H9 (cell line): ENCODE measurements around the gene CERS6. TPM values are rescaled to one million over a fixed set of nuclear protein-coding genes. Genes with fewer than 3 reads are reported as not detected.

ENCODE experiments used
- DNase-seq: peaks from one replicate; pipeline ENCODE4 v3.0.0-alpha.2; 2017
- H2AFZ ChIP-seq: one replicate; pipeline ENCODE4 v1.6.1; 2013; ENCODE audit warnings: mild to moderate bottlenecking, low read length, control low read depth, moderate library complexity
- H2AK5ac ChIP-seq: 2 replicates; pipeline ENCODE4 v1.6.1; 2013; ENCODE audit warnings: low read length, control low read depth, mixed read lengths; ENCODE audit not compliant: insufficient read length
- H2BK120ac ChIP-seq: one replicate; pipeline ENCODE4 v1.6.1; 2013; ENCODE audit warnings: low read depth, mild to moderate bottlenecking, low read length, control low read depth, inconsistent platforms; ENCODE audit not compliant: poor library complexity, severe bottlenecking
- H2BK12ac ChIP-seq: 2 replicates; pipeline ENCODE4 v1.6.1; 2013; ENCODE audit warnings: low read length, control low read depth, mixed read lengths, low read depth; ENCODE audit not compliant: insufficient read length
- H2BK15ac ChIP-seq: 2 replicates; pipeline ENCODE4 v1.6.1; 2013; ENCODE audit warnings: low read depth, low read length, control low read depth
- H2BK20ac ChIP-seq: one replicate; pipeline ENCODE4 v1.6.1; 2013; ENCODE audit warnings: low read depth, mild to moderate bottlenecking, low read length, control low read depth, inconsistent platforms; ENCODE audit not compliant: poor library complexity, severe bottlenecking
- H2BK5ac ChIP-seq: 2 replicates; pipeline ENCODE4 v1.6.1; 2013; ENCODE audit warnings: low read length, control low read depth, mixed read lengths; ENCODE audit not compliant: insufficient read length
- H3K14ac ChIP-seq: 2 replicates; pipeline ENCODE4 v1.6.1; 2013; ENCODE audit warnings: low read length, control low read depth; ENCODE audit not compliant: insufficient read depth
- H3K18ac ChIP-seq: 2 replicates; pipeline ENCODE4 v1.6.1; 2013; ENCODE audit warnings: low read depth, mild to moderate bottlenecking, mixed read lengths, low read length, control low read depth; ENCODE audit not compliant: insufficient read length
- H3K23ac ChIP-seq: 2 replicates; pipeline ENCODE4 v1.6.1; 2013; ENCODE audit warnings: low read length, control low read depth, mixed read lengths, low read depth; ENCODE audit not compliant: insufficient read length
- H3K23me2 ChIP-seq: 2 replicates; pipeline ENCODE4 v1.6.1; 2013; ENCODE audit warnings: low read depth, mild to moderate bottlenecking, mixed read lengths, low read length, control low read depth; ENCODE audit not compliant: insufficient read length, poor library complexity, severe bottlenecking
- H3K27ac ChIP-seq: 2 replicates; pipeline ENCODE4 v1.5.1; 2013; ENCODE audit warnings: low read length, control low read depth, mixed read lengths, low read depth; ENCODE audit not compliant: insufficient read length
- H3K27me3 ChIP-seq: 2 replicates; pipeline ENCODE4 v1.6.1; 2013; ENCODE audit warnings: low read length, control low read depth, inconsistent platforms; ENCODE audit not compliant: insufficient read depth
- H3K4ac ChIP-seq: 2 replicates; pipeline ENCODE4 v1.6.1; 2013; ENCODE audit warnings: low read depth, mild to moderate bottlenecking, control low read depth, inconsistent platforms, low read length, moderate library complexity
- H3K4me1 ChIP-seq: 2 replicates; pipeline ENCODE4 v1.6.1; 2013; ENCODE audit warnings: low read length, control low read depth, inconsistent platforms; ENCODE audit not compliant: insufficient read depth
- H3K4me2 ChIP-seq: 2 replicates; pipeline ENCODE4 v1.6.1; 2013; ENCODE audit warnings: low read length, control low read depth, mixed read lengths; ENCODE audit not compliant: insufficient read length, insufficient read depth
- H3K56ac ChIP-seq: 2 replicates; pipeline ENCODE4 v1.6.1; 2013; ENCODE audit warnings: low read depth, mild to moderate bottlenecking, mixed read lengths, low read length, control low read depth; ENCODE audit not compliant: insufficient read length
- H3K79me1 ChIP-seq: 2 replicates; pipeline ENCODE4 v1.6.1; 2013; ENCODE audit warnings: low read depth, mild to moderate bottlenecking, moderate library complexity, low read length, control low read depth, inconsistent platforms; ENCODE audit not compliant: insufficient read depth, poor library complexity, severe bottlenecking
- H3K79me2 ChIP-seq: 2 replicates; pipeline ENCODE4 v1.6.1; 2013; ENCODE audit warnings: low read length, control low read depth, inconsistent platforms; ENCODE audit not compliant: insufficient read depth
- H3K9ac ChIP-seq: 2 replicates; pipeline ENCODE4 v1.6.1; 2013; ENCODE audit warnings: low read length, control low read depth, mixed read lengths; ENCODE audit not compliant: insufficient read length; ENCODE audit errors: extremely low read depth
- H3K9me3 ChIP-seq: one replicate; pipeline ENCODE4 v1.6.1; 2013; ENCODE audit warnings: low read depth, low read length, inconsistent platforms; ENCODE audit not compliant: control insufficient read depth
- H3T11ph ChIP-seq: one replicate; pipeline ENCODE4 v1.6.1; 2013; ENCODE audit warnings: mild to moderate bottlenecking, low read length, control low read depth, inconsistent platforms
- H4K20me1 ChIP-seq: one replicate; pipeline ENCODE4 v1.6.1; 2013; ENCODE audit not compliant: control insufficient read depth, insufficient read length, insufficient read depth
- H4K5ac ChIP-seq: 2 replicates; pipeline ENCODE4 v1.6.1; 2013; ENCODE audit warnings: low read depth, mild to moderate bottlenecking, mixed read lengths, low read length, control low read depth; ENCODE audit not compliant: insufficient read length
- H4K8ac ChIP-seq: replicated peaks from 2 replicates; pipeline ENCODE4 v1.6.1; 2013; ENCODE audit warnings: low read length, control low read depth, mixed read lengths, low read depth; ENCODE audit not compliant: insufficient read length
- H4K91ac ChIP-seq: 2 replicates; pipeline ENCODE4 v1.6.1; 2013; ENCODE audit warnings: low read depth, mild to moderate bottlenecking, moderate library complexity, mixed read lengths, low read length, control low read depth; ENCODE audit not compliant: insufficient read length
- H3K27ac Mint-ChIP-seq, 3 experiments: 2 replicates in 2 of 3; 3 replicates in 1 of 3; pipeline ENCODE4 v1.8.0; 2020 to 2021; ENCODE audit warnings: mixed read lengths in 3 of 3, mild to moderate bottlenecking in 1 of 3, moderate library complexity in 1 of 3
- H3K27me3 Mint-ChIP-seq: 2 replicates; pipeline ENCODE4 v1.8.0; 2021; ENCODE audit warnings: low read depth, mild to moderate bottlenecking, moderate library complexity, mixed read lengths
- H3K36me3 Mint-ChIP-seq, 3 experiments: 2 replicates in 2 of 3; 3 replicates in 1 of 3; pipeline ENCODE4 v1.8.0; 2020 to 2021; ENCODE audit warnings: low read depth in 3 of 3, mixed read lengths in 3 of 3; ENCODE audit not compliant: insufficient read depth in 1 of 3
- H3K4me1 Mint-ChIP-seq, 2 experiments: 2 replicates each; pipeline ENCODE4 v1.8.0; 2020; ENCODE audit warnings: mixed read lengths in 2 of 2
- H3K4me3 Mint-ChIP-seq, 2 experiments: 2 replicates in 1 of 2; 3 replicates in 1 of 2; pipeline ENCODE4 v1.8.0; 2020 to 2021; ENCODE audit warnings: mild to moderate bottlenecking in 2 of 2, mixed read lengths in 2 of 2, moderate library complexity in 1 of 2
- H3K9me3 Mint-ChIP-seq, 2 experiments: 2 replicates in 1 of 2; 3 replicates in 1 of 2; pipeline ENCODE4 v1.8.0; 2020; ENCODE audit warnings: mild to moderate bottlenecking in 2 of 2, mixed read lengths in 2 of 2, moderate library complexity in 1 of 2
- WGBS: extraction: QIAGEN DNeasy Blood & Tissue Kit; methylation state at CpG from one replicate; pipeline ENCODE4 v1.1.7; 2013; ENCODE audit warnings: missing lambda C conversion rate, low lambda C conversion rate, mixed read lengths; ENCODE audit not compliant: insufficient read length; ENCODE audit errors: extremely low coverage; 5-methylcytosine and 5-hydroxymethylcytosine counted together
- total RNA-seq: library from RNA; stranded (reverse); gene quantifications from 2 replicates; pipeline ENCODE4 v1.2.1, GENCODE V29; 2021
- TF ChIP-seq, protein P1 (sequence below): fragments of 200-600 bp; sonication (generic); conservative IDR thresholded peaks from 3 replicates; pipeline ENCODE4 v1.8.0; 2021; ENCODE audit warnings: antibody characterized with exemption, mild to moderate bottlenecking

CERS6 gene
- total RNA-seq, 1 experiment from 2014 or later = 17.7 TPM

DNA sequence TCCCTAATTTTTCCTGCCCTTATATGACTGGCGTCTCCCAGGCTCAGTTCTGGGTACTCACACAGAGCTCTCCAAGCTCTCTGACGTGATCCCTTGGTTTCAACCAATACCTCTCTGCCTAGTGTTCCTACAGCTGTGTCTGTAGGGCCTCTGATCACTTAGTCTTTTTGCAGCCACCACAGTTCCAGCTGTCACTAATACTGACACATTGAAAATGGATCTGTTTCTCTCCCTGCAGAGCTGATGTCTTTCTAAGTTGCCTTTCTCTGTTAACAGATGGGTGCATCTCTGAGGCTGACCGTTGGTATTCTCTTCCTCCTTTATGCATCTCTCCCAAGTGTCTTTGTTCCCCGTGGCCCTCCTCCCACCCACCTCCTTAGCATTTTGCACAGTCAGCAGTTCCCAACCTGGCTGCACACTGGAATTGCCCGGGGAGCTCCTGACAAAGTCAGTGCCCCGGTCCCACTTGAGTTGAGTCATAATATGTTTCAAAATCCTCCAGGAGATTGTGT lies 62.5 kb downstream of the CERS6 start:
- Histone ChIP-seq H2BK120ac (no peak overlapping the region), H3K23me2 (no peaks in the 10 kb centered on the region), H3K9me3 (no peaks in the 10 kb centered on the region), H3K4me2 (no peak overlapping the region), H3K79me2 (peaks cover 5% of the 10 kb centered on the region; the same call in 1 of the 2 replicates), H2BK5ac (no peak overlapping the region), H3K27me3 (no peaks in the 10 kb centered on the region), H3K18ac (no peak overlapping the region), H3K79me1 (peaks cover 3% of the 10 kb centered on the region), H2BK12ac (no peak overlapping the region), H4K8ac (no peak overlapping the region), H4K91ac (no peak overlapping the region), H3T11ph (no peak overlapping the region), H3K56ac (no peak overlapping the region), H4K20me1 (no peaks in the 10 kb centered on the region), H4K5ac (no peak overlapping the region), H2AK5ac (no peak overlapping the region), H2AFZ (no peak overlapping the region), H3K4me1 (peaks cover 6% of the 10 kb centered on the region; the same call in 1 of the 2 replicates), H2BK15ac (no peak overlapping the region), H3K9ac (no peak overlapping the region), H3K4ac (no peak overlapping the region), H3K27ac (no peak overlapping the region), H3K14ac (no peak overlapping the region), H3K23ac (no peak overlapping the region), H2BK20ac (no peak overlapping the region)
- DNase-seq = no peak
- no peaks in the 10 kb centered on the region for H3K36me3 Mint-ChIP-seq
- no peaks in the 10 kb centered on the region for H3K9me3 Mint-ChIP-seq
- H3K27me3 Mint-ChIP-seq = no peaks in the 10 kb centered on the region
- H3K27ac Mint-ChIP-seq = peak overlapping the region; percentile 29 to 66 (median 31)
- TF ChIP-seq, protein P1, sequence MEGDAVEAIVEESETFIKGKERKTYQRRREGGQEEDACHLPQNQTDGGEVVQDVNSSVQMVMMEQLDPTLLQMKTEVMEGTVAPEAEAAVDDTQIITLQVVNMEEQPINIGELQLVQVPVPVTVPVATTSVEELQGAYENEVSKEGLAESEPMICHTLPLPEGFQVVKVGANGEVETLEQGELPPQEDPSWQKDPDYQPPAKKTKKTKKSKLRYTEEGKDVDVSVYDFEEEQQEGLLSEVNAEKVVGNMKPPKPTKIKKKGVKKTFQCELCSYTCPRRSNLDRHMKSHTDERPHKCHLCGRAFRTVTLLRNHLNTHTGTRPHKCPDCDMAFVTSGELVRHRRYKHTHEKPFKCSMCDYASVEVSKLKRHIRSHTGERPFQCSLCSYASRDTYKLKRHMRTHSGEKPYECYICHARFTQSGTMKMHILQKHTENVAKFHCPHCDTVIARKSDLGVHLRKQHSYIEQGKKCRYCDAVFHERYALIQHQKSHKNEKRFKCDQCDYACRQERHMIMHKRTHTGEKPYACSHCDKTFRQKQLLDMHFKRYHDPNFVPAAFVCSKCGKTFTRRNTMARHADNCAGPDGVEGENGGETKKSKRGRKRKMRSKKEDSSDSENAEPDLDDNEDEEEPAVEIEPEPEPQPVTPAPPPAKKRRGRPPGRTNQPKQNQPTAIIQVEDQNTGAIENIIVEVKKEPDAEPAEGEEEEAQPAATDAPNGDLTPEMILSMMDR = no peak
- H3K4me3 Mint-ChIP-seq = peak overlapping the region in 1 of 2 experiments; percentile 0; a peak in 1 of 5 replicates
- WGBS = no CpG with 5 or more reads among the region's 6 CpGs
- peaks cover 33 to 39% of the 10 kb centered on the region in 2 experiments for H3K4me1 Mint-ChIP-seq
